ENCODE measurements around the gene DCP1A.
"Not testable (repeated sequence)": the region's sequence is repeated elsewhere in the genome, so short reads cannot be mapped to it uniquely, and the experiment has no call there.

GRCh38 chr3:53327986-53328385, 19.4 kb downstream of the DCP1A start:
- TF ChIP-seq, protein P1, sequence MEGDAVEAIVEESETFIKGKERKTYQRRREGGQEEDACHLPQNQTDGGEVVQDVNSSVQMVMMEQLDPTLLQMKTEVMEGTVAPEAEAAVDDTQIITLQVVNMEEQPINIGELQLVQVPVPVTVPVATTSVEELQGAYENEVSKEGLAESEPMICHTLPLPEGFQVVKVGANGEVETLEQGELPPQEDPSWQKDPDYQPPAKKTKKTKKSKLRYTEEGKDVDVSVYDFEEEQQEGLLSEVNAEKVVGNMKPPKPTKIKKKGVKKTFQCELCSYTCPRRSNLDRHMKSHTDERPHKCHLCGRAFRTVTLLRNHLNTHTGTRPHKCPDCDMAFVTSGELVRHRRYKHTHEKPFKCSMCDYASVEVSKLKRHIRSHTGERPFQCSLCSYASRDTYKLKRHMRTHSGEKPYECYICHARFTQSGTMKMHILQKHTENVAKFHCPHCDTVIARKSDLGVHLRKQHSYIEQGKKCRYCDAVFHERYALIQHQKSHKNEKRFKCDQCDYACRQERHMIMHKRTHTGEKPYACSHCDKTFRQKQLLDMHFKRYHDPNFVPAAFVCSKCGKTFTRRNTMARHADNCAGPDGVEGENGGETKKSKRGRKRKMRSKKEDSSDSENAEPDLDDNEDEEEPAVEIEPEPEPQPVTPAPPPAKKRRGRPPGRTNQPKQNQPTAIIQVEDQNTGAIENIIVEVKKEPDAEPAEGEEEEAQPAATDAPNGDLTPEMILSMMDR (IDR thresholded peaks at IDR 0.05; ENCODE audit: insufficient read depth, low read length, poor library complexity, severe bottlenecking) = not testable (repeated sequence)
- not testable (repeated sequence) for TF ChIP-seq EZH2phosphoT487 (conservative IDR thresholded peaks at IDR 0.05; ENCODE audit: low read length)
